PC-3 (cell line): ENCODE data around the gene TNPO3.

ENCODE experiments used
- EZH2 ChIP-seq: fragments of 300-600 bp; sonication (generic); IDR thresholded peaks from one replicate; pipeline ENCODE4 v1.6.1; 2017; ENCODE audit warnings: antibody characterized with exemption, mild to moderate bottlenecking, low read length; ENCODE audit not compliant: unreplicated experiment
- EZH2phosphoT487 ChIP-seq: fragments of 300-600 bp; sonication (generic); IDR thresholded peaks from 2 replicates; pipeline ENCODE4 v1.6.1; 2018; ENCODE audit warnings: mild to moderate bottlenecking, antibody characterized with exemption, low read length, borderline replicate concordance
- TF ChIP-seq, protein P1 (sequence below): fragments of 300-600 bp; sonication (generic); conservative IDR thresholded peaks from 2 replicates; pipeline ENCODE4 v1.5.1; 2017; ENCODE audit warnings: antibody characterized with exemption, low read depth, mild to moderate bottlenecking, low read length

DNA sequence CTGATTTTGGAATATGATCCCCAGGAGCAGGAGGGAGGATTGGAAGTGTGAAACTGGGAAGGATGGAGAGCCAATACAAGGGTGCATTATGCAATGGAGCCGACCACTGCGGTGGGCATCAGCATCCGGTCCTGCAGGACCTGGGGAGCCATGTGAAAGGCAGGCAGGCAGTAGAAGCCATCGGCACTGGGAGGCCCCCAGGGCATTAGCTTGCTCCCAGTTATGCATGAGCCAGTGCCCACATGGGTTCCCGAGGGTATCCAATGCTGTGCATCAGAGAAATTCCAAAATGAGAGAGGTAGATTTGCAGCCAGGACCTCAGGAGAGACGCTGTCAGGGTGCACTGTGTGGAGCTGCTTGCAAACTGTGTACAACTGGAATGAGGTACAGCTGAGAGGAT, 135.7 kb downstream of the TNPO3 start:
- TF ChIP-seq, protein P1, sequence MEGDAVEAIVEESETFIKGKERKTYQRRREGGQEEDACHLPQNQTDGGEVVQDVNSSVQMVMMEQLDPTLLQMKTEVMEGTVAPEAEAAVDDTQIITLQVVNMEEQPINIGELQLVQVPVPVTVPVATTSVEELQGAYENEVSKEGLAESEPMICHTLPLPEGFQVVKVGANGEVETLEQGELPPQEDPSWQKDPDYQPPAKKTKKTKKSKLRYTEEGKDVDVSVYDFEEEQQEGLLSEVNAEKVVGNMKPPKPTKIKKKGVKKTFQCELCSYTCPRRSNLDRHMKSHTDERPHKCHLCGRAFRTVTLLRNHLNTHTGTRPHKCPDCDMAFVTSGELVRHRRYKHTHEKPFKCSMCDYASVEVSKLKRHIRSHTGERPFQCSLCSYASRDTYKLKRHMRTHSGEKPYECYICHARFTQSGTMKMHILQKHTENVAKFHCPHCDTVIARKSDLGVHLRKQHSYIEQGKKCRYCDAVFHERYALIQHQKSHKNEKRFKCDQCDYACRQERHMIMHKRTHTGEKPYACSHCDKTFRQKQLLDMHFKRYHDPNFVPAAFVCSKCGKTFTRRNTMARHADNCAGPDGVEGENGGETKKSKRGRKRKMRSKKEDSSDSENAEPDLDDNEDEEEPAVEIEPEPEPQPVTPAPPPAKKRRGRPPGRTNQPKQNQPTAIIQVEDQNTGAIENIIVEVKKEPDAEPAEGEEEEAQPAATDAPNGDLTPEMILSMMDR = no peak
- no peak for TF ChIP-seq EZH2phosphoT487
- TF ChIP-seq EZH2 = no peak
